ENCODE measurements around the gene DPP7. TPM values are rescaled to one million over a fixed set of nuclear protein-coding genes. Genes with fewer than 3 reads are reported as not detected.
"Not testable (repeated sequence)": the region's sequence is repeated elsewhere in the genome, so short reads cannot be mapped to it uniquely, and the experiment has no call there.

The DPP7 gene
- total RNA-seq, 1 experiment from 2014 or later, result 114 TPM

GRCh38 chr9:137064880-137065164 lies 49.7 kb downstream of the DPP7 start:
- no peaks in the 10 kb centered on the region for H3K27me3 ChIP-seq (ENCODE audit: low read length)
- no peak overlapping the region for H3K9ac ChIP-seq (ENCODE audit: low read length)
- H3K27ac ChIP-seq (ENCODE audit: low read length), result no peak overlapping the region
- DNase-seq, result no peak
- no peaks in the 10 kb centered on the region for H3K9me3 ChIP-seq (ENCODE audit: low read length)
- H3K4me1 ChIP-seq (ENCODE audit: low read length), result peaks cover 19% of the 10 kb centered on the region
- no peak overlapping the region for H3K4me2 ChIP-seq (ENCODE audit: low read depth, low read length, poor library complexity, severe bottlenecking)
- H2AFZ ChIP-seq (ENCODE audit: low read length), result no peak overlapping the region
- H3K36me3 ChIP-seq (ENCODE audit: insufficient read depth, low read length), result peaks cover 7% of the 10 kb centered on the region; the same call in 1 of the 2 replicates
- H3K4me3 ChIP-seq (ENCODE audit: low read length), result no peak overlapping the region
- H3K9me2 ChIP-seq (replicated peaks; ENCODE audit: insufficient read depth, low read length), result no peaks in the 10 kb centered on the region
- H4K20me1 ChIP-seq (ENCODE audit: insufficient read depth, low read depth, low read length), result peaks cover 30% of the 10 kb centered on the region
- peaks cover 15% of the 10 kb centered on the region for H3K79me2 ChIP-seq (ENCODE audit: low read length)

DNA sequence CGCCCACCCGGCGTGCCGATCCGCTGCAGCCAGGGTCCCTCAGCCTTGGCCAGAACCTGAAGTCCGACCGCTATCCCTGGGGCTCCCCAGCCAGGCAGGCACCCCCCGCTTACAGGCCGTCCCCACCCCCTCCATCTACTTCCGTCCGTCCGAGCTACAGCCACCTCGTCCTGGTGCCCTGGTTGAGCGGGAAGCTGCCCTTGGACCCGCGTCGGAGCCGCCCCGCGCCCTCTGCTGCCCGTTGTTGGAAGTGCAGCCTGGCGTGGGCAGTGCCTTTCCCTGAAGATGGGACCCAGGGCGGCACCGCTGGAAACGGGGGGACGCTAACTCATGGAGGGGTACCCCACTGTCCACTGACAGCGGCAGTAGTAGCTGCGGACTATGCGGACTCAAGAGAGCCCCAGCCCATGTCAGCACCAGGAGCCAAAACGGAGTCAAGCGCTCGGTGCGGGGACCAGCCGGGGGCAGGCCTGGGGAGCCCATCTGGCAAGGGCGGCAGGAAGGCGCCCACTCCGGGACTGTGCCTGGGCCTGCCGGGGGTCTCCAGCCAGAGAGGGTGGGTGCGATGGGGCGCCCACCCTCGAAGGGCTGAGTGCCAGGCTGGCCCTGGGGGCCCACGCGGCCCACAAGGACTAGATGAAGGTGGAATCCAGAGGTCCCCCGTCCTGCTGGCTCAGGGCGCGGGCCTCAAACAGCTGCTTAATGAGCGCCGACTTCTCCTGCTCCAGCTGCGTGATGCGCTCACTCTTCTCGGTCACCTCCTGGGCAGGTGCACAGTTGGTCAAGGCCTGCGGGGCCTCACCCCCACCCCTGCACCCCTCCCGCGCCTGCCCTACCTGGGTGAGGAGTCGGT lies 50.3 kb downstream of the DPP7 start:
- no peak overlapping the region for H2AFZ ChIP-seq (ENCODE audit: low read length)
- no peak overlapping the region for H3K4me3 ChIP-seq (ENCODE audit: low read length)
- H3K9me2 ChIP-seq (replicated peaks; ENCODE audit: insufficient read depth, low read length), result no peaks in the 10 kb centered on the region
- H4K20me1 ChIP-seq (ENCODE audit: insufficient read depth, low read depth, low read length), result peaks cover 26% of the 10 kb centered on the region
- no peak overlapping the region for H3K9ac ChIP-seq (ENCODE audit: low read length)
- no peak overlapping the region for H3K27ac ChIP-seq (ENCODE audit: low read length)
- DNase-seq, result peak; percentile 83
- H3K27me3 ChIP-seq (ENCODE audit: low read length), result no peaks in the 10 kb centered on the region
- H3K4me1 ChIP-seq (ENCODE audit: low read length), result peaks cover 18% of the 10 kb centered on the region
- H3K9me3 ChIP-seq (ENCODE audit: low read length), result no peaks in the 10 kb centered on the region
- H3K36me3 ChIP-seq (ENCODE audit: insufficient read depth, low read length), result peaks cover 7% of the 10 kb centered on the region; the same call in 1 of the 2 replicates
- H3K4me2 ChIP-seq (ENCODE audit: low read depth, low read length, poor library complexity, severe bottlenecking), result no peak overlapping the region
- H3K79me2 ChIP-seq (ENCODE audit: low read length), result peaks cover 10% of the 10 kb centered on the region

DNA sequence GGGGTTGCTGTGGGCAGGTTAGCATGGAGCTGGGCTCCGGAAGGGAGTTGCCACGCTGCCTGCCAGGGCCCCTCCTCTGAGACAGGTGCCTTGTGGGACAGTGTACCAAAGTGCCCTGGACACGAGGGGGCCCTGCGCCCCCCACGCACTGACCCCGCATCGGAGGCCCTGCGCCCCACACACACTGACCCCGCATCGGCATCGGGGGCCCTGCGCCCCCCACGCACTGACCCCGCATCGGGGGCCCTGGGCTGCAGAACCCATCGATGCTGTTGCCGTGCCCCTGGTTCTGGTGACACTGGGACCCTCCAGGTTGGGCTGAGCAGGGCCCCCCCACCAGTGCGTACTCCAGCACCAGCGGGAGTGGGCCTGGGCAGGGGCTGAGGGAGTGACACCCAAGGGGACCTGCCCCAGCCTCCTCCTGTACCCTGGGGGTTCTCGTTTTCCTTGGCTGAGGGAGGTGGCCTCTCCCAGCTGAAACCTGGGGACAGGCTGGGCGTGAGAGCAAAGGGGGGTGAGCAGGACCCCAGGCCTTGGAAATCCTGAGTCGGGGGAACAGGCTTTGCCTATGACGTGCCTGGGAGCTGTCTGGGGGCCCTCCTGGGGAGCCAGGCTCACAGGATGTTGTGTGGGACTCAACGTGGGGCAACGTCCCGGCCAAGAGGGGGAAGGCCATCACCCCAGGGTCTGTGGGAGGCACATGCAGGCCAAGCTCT lies 51.1 kb downstream of the DPP7 start:
- H3K9me3 ChIP-seq (ENCODE audit: low read length), result no peaks in the 10 kb centered on the region
- H3K27me3 ChIP-seq (ENCODE audit: low read length), result no peaks in the 10 kb centered on the region
- peaks cover 7% of the 10 kb centered on the region; the same call in 1 of the 2 replicates for H3K36me3 ChIP-seq (ENCODE audit: insufficient read depth, low read length)
- no peak for DNase-seq
- no peak overlapping the region for H3K4me2 ChIP-seq (ENCODE audit: low read depth, low read length, poor library complexity, severe bottlenecking)
- no peak overlapping the region for H2AFZ ChIP-seq (ENCODE audit: low read length)
- H3K4me3 ChIP-seq (ENCODE audit: low read length), result no peak overlapping the region
- no peak overlapping the region for H3K27ac ChIP-seq (ENCODE audit: low read length)
- peaks cover 2% of the 10 kb centered on the region; the same call in 1 of the 2 replicates for H3K79me2 ChIP-seq (ENCODE audit: low read length)
- H3K9me2 ChIP-seq (replicated peaks; ENCODE audit: insufficient read depth, low read length), result no peaks in the 10 kb centered on the region
- H3K9ac ChIP-seq (ENCODE audit: low read length), result no peak overlapping the region
- peaks cover 18% of the 10 kb centered on the region; the same call in 1 of the 2 replicates for H4K20me1 ChIP-seq (ENCODE audit: insufficient read depth, low read depth, low read length)
- H3K4me1 ChIP-seq (ENCODE audit: low read length), result peaks cover 10% of the 10 kb centered on the region

- not testable (repeated sequence) for H3K36me3 ChIP-seq (ENCODE audit: insufficient read depth, low read length); H3K4me1 ChIP-seq (ENCODE audit: low read length); H3K9me2 ChIP-seq (replicated peaks; ENCODE audit: insufficient read depth, low read length); H3K4me3 ChIP-seq (ENCODE audit: low read length); H3K79me2 ChIP-seq (ENCODE audit: low read length); H3K9ac ChIP-seq (ENCODE audit: low read length); H3K27ac ChIP-seq (ENCODE audit: low read length); H3K4me2 ChIP-seq (ENCODE audit: low read depth, low read length, poor library complexity, severe bottlenecking); H3K9me3 ChIP-seq (ENCODE audit: low read length); H3K27me3 ChIP-seq (ENCODE audit: low read length); DNase-seq; H2AFZ ChIP-seq (ENCODE audit: low read length)
- H4K20me1 ChIP-seq (ENCODE audit: insufficient read depth, low read depth, low read length), result peaks cover 18% of the 10 kb centered on the region; the same call in 1 of the 2 replicates
Measured at GRCh38 chr9:137062798-137063197, 51.7 kb downstream of the DPP7 start.

- H3K4me1 ChIP-seq (ENCODE audit: low read length), result no peaks in the 10 kb centered on the region
- H3K36me3 ChIP-seq (ENCODE audit: insufficient read depth, low read length), result peaks cover 7% of the 10 kb centered on the region; the same call in 1 of the 2 replicates
- no peaks in the 10 kb centered on the region for H3K79me2 ChIP-seq (ENCODE audit: low read length)
- DNase-seq, result no peak
- H3K9ac ChIP-seq (ENCODE audit: low read length), result no peak overlapping the region
- no peak overlapping the region for H3K4me2 ChIP-seq (ENCODE audit: low read depth, low read length, poor library complexity, severe bottlenecking)
- H3K27me3 ChIP-seq (ENCODE audit: low read length), result no peaks in the 10 kb centered on the region
- H3K9me2 ChIP-seq (replicated peaks; ENCODE audit: insufficient read depth, low read length), result no peaks in the 10 kb centered on the region
- no peak overlapping the region for H3K27ac ChIP-seq (ENCODE audit: low read length)
- no peak overlapping the region for H3K4me3 ChIP-seq (ENCODE audit: low read length)
- H3K9me3 ChIP-seq (ENCODE audit: low read length), result no peaks in the 10 kb centered on the region
- H2AFZ ChIP-seq (ENCODE audit: low read length), result no peak overlapping the region
- H4K20me1 ChIP-seq (ENCODE audit: insufficient read depth, low read depth, low read length), result peaks cover 18% of the 10 kb centered on the region; the same call in 1 of the 2 replicates
Measured at GRCh38 chr9:137062384-137062783, 52.1 kb downstream of the DPP7 start.

Small RNAs within 50 kb of the gene (small RNA-seq; reads per million reads assigned to genes)
- gene RF00153, result not detected

Other genes starting within 250 kb of the DPP7 start
- 152 and 302 TPM in 2 replicates for gene EDF1, start 248.4 kb downstream of the DPP7 start, total RNA-seq (2014; rRNA removed; shearing (Covaris generic); ENCODE audit: low replicate concordance)
- 6.3 and 11.3 TPM in 2 replicates for gene TRAF2, start 228.2 kb downstream of the DPP7 start, total RNA-seq (2014; rRNA removed; shearing (Covaris generic); ENCODE audit: low replicate concordance)
- gene FBXW5, start 170.0 kb downstream of the DPP7 start, total RNA-seq (2014; rRNA removed; shearing (Covaris generic); ENCODE audit: low replicate concordance), result 37.3 and 103 TPM in 2 replicates
- gene C8G, start 169.5 kb downstream of the DPP7 start, total RNA-seq (2014; rRNA removed; shearing (Covaris generic); ENCODE audit: low replicate concordance), result not detected in 2 replicates
- gene LCN12, start 162.5 kb downstream of the DPP7 start, total RNA-seq (2014; rRNA removed; shearing (Covaris generic); ENCODE audit: low replicate concordance), result not detected in 2 replicates
- not detected in 2 replicates for gene PTGDS, start 137.2 kb downstream of the DPP7 start, total RNA-seq (2014; rRNA removed; shearing (Covaris generic); ENCODE audit: low replicate concordance)
- not detected in 2 replicates for gene LCNL1, start 131.7 kb downstream of the DPP7 start, total RNA-seq (2014; rRNA removed; shearing (Covaris generic); ENCODE audit: low replicate concordance)
- 20.1 and 62.6 TPM in 2 replicates for gene PAXX, start 122.3 kb downstream of the DPP7 start, total RNA-seq (2014; rRNA removed; shearing (Covaris generic); ENCODE audit: low replicate concordance)
- gene CLIC3, start 118.2 kb downstream of the DPP7 start, total RNA-seq (2014; rRNA removed; shearing (Covaris generic); ENCODE audit: low replicate concordance), result not detected in 2 replicates
- 2.4 and 6.4 TPM in 2 replicates for gene ABCA2, start 86.5 kb downstream of the DPP7 start, total RNA-seq (2014; rRNA removed; shearing (Covaris generic); ENCODE audit: low replicate concordance)
- gene FUT7, start 82.6 kb downstream of the DPP7 start, total RNA-seq (2014; rRNA removed; shearing (Covaris generic); ENCODE audit: low replicate concordance), result not detected in 2 replicates
- not detected in 2 replicates for gene NPDC1, start 68.6 kb downstream of the DPP7 start, total RNA-seq (2014; rRNA removed; shearing (Covaris generic); ENCODE audit: low replicate concordance)
- gene ENTPD2, start 60.7 kb downstream of the DPP7 start, total RNA-seq (2014; rRNA removed; shearing (Covaris generic); ENCODE audit: low replicate concordance), result not detected in 2 replicates
- gene SAPCD2, start 44.2 kb downstream of the DPP7 start, total RNA-seq (2014; rRNA removed; shearing (Covaris generic); ENCODE audit: low replicate concordance), result 18.6 and 53.2 TPM in 2 replicates
- gene UAP1L1, start 37.2 kb downstream of the DPP7 start, total RNA-seq (2014; rRNA removed; shearing (Covaris generic); ENCODE audit: low replicate concordance), result 15.1 and 26.2 TPM in 2 replicates
- gene MAN1B1, start 27.7 kb downstream of the DPP7 start, total RNA-seq (2014; rRNA removed; shearing (Covaris generic); ENCODE audit: low replicate concordance), result 28.9 and 58.1 TPM in 2 replicates
- not detected in 2 replicates for gene GRIN1, start 24.4 kb upstream of the DPP7 start, total RNA-seq (2014; rRNA removed; shearing (Covaris generic); ENCODE audit: low replicate concordance)
- not detected in 2 replicates for gene LRRC26, start 55.3 kb upstream of the DPP7 start, total RNA-seq (2014; rRNA removed; shearing (Covaris generic); ENCODE audit: low replicate concordance)
- not detected in 2 replicates for gene TMEM210, start 57.3 kb upstream of the DPP7 start, total RNA-seq (2014; rRNA removed; shearing (Covaris generic); ENCODE audit: low replicate concordance)
- gene ANAPC2, start 73.8 kb upstream of the DPP7 start, total RNA-seq (2014; rRNA removed; shearing (Covaris generic); ENCODE audit: low replicate concordance), result 16.8 and 28.0 TPM in 2 replicates
- gene SSNA1, start 73.9 kb upstream of the DPP7 start, total RNA-seq (2014; rRNA removed; shearing (Covaris generic); ENCODE audit: low replicate concordance), result 48.9 and 101 TPM in 2 replicates
- gene TPRN, start 86.0 kb upstream of the DPP7 start, total RNA-seq (2014; rRNA removed; shearing (Covaris generic); ENCODE audit: low replicate concordance), result 5.7 and 15.2 TPM in 2 replicates
- gene TMEM203, start 90.9 kb upstream of the DPP7 start, total RNA-seq (2014; rRNA removed; shearing (Covaris generic); ENCODE audit: low replicate concordance), result 30.6 and 39.8 TPM in 2 replicates
- 7.8 and 13.1 TPM in 2 replicates for gene NDOR1, start 91.0 kb upstream of the DPP7 start, total RNA-seq (2014; rRNA removed; shearing (Covaris generic); ENCODE audit: low replicate concordance)
- gene RNF208, start 107.5 kb upstream of the DPP7 start, total RNA-seq (2014; rRNA removed; shearing (Covaris generic); ENCODE audit: low replicate concordance), result 0.26 and 0.36 TPM in 2 replicates
- gene CYSRT1, start 110.4 kb upstream of the DPP7 start, total RNA-seq (2014; rRNA removed; shearing (Covaris generic); ENCODE audit: low replicate concordance), result 0.75 and 1.2 TPM in 2 replicates
- gene RNF224, start 112.8 kb upstream of the DPP7 start, total RNA-seq (2014; rRNA removed; shearing (Covaris generic); ENCODE audit: low replicate concordance), result 0.37 TPM in 1 of 2 replicates, not detected in the other
- not detected in 2 replicates for gene SLC34A3, start 116.2 kb upstream of the DPP7 start, total RNA-seq (2014; rRNA removed; shearing (Covaris generic); ENCODE audit: low replicate concordance)
- 97.1 and 152 TPM in 2 replicates for gene TUBB4B, start 126.6 kb upstream of the DPP7 start, total RNA-seq (2014; rRNA removed; shearing (Covaris generic); ENCODE audit: low replicate concordance)
- gene STPG3, start 136.6 kb upstream of the DPP7 start, total RNA-seq (2014; rRNA removed; shearing (Covaris generic); ENCODE audit: low replicate concordance), result 0.61 and 0.86 TPM in 2 replicates
- 17.8 and 42.7 TPM in 2 replicates for gene NELFB, start 140.6 kb upstream of the DPP7 start, total RNA-seq (2014; rRNA removed; shearing (Covaris generic); ENCODE audit: low replicate concordance)
- 8.8 and 19.2 TPM in 2 replicates for gene TOR4A, start 163.0 kb upstream of the DPP7 start, total RNA-seq (2014; rRNA removed; shearing (Covaris generic); ENCODE audit: low replicate concordance)
- gene NRARP, start 187.5 kb upstream of the DPP7 start, total RNA-seq (2014; rRNA removed; shearing (Covaris generic); ENCODE audit: low replicate concordance), result 1.4 and 1.8 TPM in 2 replicates